Uterus (tissue), 4 donors: Measurements from ENCODE around the gene IRF5. TPM values are rescaled to one million over a fixed set of nuclear protein-coding genes. Genes with fewer than 3 reads are reported as not detected.

Source experiments
- DNase-seq, 2 donors: peaks; one replicate each; pipeline ENCODE4 v3.0.0-alpha.2; 2019 to 2020
- H3K27ac ChIP-seq, 2 donors: fragments of 200-600 bp; sonication (generic); 1 replicate in 1 of 2; 2 replicates in 1 of 2; pipeline ENCODE4 v1.5.1; 2016 to 2018
- H3K27me3 ChIP-seq, 2 donors: fragments of 200-600 bp; sonication (generic); one replicate each; pipeline ENCODE4 v1.5.1; 2018 to 2019; ENCODE audit warnings: control low read depth in 1 of 2
- H3K36me3 ChIP-seq, 2 donors: fragments of 200-600 bp; sonication (generic); one replicate each; pipeline ENCODE4 v1.5.1; 2019; ENCODE audit warnings: control low read depth in 1 of 2
- H3K4me1 ChIP-seq, 2 donors: fragments of 200-600 bp; sonication (generic); one replicate each; pipeline ENCODE4 v1.5.1; 2018 to 2019; ENCODE audit warnings: control low read depth in 1 of 2
- H3K4me3 ChIP-seq, 2 donors: fragments of 200-600 bp; sonication (generic); 1 replicate in 1 of 2; 2 replicates in 1 of 2; pipeline ENCODE4 v1.5.1; 2018 to 2019; ENCODE audit warnings: mild to moderate bottlenecking in 1 of 2
- H3K9me3 ChIP-seq, 2 donors: fragments of 200-600 bp; sonication (generic); one replicate each; pipeline ENCODE4 v1.5.1; 2019; ENCODE audit warnings: control low read depth in 1 of 2
- POLR2A ChIP-seq, 2 donors: fragments of 450-650 bp; IDR thresholded peaks; one replicate each; pipeline ENCODE4 v1.6.1; 2016; ENCODE audit warnings: antibody characterized with exemption in 2 of 2, mild to moderate bottlenecking in 1 of 2, moderate library complexity in 1 of 2
- intact Hi-C: fragments of 100-400 bp; cut with DNase I; formaldehyde crosslinking; loops from one replicate; pipeline ENCODE4 v1.15.1; 2023; ENCODE audit warnings: low total_unique reads
- total RNA-seq, 4 donors: library from RNA; depleted of rRNA in 3 of 4; stranded (reverse); fragments of >200 nt in 3 of 4; gene quantifications; one replicate each; pipeline versions ENCODE4 v1.1.0 to v1.2.4, GENCODE V29; 2014 to 2023
- TF ChIP-seq, protein P1 (sequence below), 4 experiments: fragments of 200-600 bp in 2 of 4; fragments of 450-650 bp in 2 of 4; sonication (generic) in 2 of 4; IDR thresholded peaks; one replicate each; pipeline ENCODE4 v1.5.1; 2016 to 2019; ENCODE audit warnings: antibody characterized with exemption in 4 of 4, mild to moderate bottlenecking in 2 of 4, moderate library complexity in 1 of 4
- donor health status: DM: yes; HTN: yes; CAD: no.

IRF5 gene
- total RNA-seq, 4 donors from 2014 or later: 2.0 to 52.5 (median 4.5) TPM

DNA sequence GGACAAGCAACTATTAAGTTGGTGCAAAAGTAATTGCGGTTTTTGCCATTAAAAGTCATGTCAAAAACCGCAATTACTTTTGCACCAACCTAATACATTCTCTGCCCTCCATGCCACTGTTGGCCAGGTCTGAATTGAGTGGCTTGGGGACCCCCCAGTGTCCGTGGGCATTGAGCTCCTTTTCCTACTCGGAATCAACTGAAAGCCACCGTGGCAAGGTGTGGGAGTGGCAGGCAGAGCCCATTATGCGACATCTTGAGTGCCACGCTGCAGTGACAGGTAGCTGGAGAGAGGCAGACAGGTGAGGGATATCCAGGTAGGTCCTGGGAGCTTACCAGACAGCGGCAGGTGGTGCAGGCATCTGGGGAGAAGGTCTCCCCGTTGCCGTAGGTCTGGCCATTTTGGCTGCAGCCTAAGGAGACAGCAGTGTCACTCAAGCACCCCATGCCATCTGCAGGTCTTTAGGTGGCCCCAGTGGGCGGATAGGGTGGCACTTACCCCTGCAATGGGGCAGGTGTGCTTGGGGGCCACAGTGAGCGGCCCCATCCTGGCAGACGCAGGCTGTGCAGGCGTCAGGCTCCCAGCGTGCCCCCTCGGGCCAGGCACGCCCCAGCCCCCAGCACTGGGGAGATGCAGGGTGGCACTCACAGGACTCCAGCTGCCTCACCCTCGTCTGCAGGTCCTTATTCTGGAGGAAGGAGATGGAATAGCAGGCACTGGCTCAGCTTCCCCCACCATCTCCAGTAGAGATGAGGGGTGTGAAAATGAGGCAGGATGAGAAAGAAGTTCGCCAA is 30.8 kb upstream of the IRF5 start:
- Histone ChIP-seq H3K4me1 (no peaks in the 10 kb centered on the region), H3K9me3 (no peaks in the 10 kb centered on the region), H3K36me3 (no peaks in the 10 kb centered on the region), H3K27ac (no peak overlapping the region), H3K27me3 (peaks cover 0 to 2% of the 10 kb centered on the region in 2 donors), H3K4me3 (no peak overlapping the region)
- DNase-seq: no peak
- TF ChIP-seq POLR2A (IDR thresholded peaks at IDR 0.05): no peak
- TF ChIP-seq, protein P1, sequence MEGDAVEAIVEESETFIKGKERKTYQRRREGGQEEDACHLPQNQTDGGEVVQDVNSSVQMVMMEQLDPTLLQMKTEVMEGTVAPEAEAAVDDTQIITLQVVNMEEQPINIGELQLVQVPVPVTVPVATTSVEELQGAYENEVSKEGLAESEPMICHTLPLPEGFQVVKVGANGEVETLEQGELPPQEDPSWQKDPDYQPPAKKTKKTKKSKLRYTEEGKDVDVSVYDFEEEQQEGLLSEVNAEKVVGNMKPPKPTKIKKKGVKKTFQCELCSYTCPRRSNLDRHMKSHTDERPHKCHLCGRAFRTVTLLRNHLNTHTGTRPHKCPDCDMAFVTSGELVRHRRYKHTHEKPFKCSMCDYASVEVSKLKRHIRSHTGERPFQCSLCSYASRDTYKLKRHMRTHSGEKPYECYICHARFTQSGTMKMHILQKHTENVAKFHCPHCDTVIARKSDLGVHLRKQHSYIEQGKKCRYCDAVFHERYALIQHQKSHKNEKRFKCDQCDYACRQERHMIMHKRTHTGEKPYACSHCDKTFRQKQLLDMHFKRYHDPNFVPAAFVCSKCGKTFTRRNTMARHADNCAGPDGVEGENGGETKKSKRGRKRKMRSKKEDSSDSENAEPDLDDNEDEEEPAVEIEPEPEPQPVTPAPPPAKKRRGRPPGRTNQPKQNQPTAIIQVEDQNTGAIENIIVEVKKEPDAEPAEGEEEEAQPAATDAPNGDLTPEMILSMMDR (IDR thresholded peaks at IDR 0.05): no peak
- intact Hi-C loops: no loop called here

DNA sequence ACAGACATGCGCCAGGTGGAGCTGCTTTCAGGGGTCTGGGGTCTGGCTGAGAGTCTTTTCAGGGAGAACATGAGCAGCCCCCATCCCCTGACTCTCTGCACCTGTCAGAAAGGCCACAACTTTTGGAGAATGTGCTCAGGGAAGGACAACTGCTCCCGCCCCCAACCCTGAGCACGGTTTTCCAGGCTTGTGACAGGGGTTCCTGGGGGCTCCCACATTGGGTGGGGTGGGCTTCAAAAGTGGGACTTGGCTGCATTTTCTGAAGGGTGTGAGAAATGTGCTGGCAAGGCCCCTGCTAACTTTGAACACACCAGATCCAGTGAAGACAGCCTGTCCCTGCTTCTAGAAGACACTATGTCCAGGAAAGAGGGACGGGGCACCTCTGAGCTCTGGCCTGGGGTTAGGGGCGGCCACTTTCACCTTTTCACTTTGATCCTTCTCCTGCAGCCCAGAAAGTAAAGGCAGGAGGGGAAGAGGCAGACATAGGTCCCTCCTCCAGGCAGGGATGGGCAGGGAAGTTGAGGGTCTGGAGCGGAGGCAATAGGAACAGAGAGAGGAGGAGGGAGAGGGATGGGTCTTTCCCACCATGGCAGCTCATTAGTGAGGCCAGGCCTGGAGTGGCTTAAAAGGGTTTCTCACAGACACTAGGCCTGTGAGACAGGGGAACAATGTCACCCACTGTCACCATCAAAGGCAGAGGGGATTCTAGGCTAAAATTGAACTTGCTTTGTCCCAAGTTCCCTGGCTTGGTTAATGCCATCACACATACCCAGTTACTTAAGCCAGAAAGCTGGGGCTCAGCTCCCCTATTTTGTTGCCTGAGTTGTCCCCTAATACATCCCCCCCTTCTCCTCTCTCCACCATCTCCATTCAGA is 28.7 kb upstream of the IRF5 start:
- TF ChIP-seq, protein P1 (IDR thresholded peaks at IDR 0.05): no peak
- no peak for TF ChIP-seq POLR2A (IDR thresholded peaks at IDR 0.05)
- H3K27me3 ChIP-seq: peaks cover 0 to 2% of the 10 kb centered on the region in 2 donors
- H3K36me3 ChIP-seq: no peaks in the 10 kb centered on the region
- H3K9me3 ChIP-seq: no peaks in the 10 kb centered on the region
- no peak overlapping the region for H3K27ac ChIP-seq
- no peaks in the 10 kb centered on the region for H3K4me1 ChIP-seq
- no peak for DNase-seq
- no peak overlapping the region for H3K4me3 ChIP-seq
- intact Hi-C loops: no loop called here

DNA sequence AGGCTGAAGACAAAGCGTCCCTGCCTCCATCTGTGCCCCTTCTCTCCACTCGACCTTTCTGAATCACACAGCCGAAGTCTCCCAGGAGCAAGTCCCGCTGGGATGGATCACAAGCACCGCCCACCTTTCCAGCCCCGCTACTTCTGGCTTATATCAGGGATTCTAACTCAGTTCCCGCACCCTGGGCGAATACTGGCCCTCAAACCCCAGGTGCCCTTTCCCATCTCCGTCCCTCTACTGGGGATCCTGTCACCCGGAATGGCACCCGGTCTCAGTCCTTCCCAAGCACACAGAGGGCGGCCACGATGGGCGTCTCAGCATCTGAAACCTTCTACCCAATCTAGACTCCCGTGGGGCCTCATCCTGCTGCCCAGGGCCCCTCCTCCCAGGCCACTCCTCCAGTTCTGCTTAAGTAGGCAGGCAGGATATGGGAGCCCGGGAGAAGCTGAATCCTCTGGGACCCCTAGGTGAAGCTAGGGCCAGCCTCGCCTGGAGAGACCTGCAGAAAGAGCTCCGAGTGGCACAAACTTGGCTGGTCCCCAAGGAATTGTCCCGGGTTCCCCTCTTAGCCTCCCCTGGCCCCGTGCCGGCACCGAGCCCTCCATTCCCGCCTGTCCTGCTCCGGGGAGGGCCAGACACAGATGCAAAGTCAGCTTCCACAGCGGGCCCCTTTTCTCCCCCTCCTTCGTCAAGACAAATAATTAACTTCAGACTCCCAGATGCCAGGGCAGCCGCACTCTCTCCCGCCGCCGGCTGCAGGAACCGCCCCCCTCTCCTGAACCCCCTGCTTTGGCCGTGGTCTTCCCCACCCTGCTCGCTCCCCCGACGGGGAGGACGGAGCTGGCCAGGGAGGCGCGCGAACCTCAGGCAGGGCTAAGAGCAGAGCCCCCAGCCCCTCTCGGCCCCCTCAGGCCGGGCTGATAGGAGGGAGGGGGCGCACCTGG is 27.8 kb upstream of the IRF5 start:
- Histone ChIP-seq H3K4me3 (no peak overlapping the region), H3K36me3 (no peaks in the 10 kb centered on the region)

DNA sequence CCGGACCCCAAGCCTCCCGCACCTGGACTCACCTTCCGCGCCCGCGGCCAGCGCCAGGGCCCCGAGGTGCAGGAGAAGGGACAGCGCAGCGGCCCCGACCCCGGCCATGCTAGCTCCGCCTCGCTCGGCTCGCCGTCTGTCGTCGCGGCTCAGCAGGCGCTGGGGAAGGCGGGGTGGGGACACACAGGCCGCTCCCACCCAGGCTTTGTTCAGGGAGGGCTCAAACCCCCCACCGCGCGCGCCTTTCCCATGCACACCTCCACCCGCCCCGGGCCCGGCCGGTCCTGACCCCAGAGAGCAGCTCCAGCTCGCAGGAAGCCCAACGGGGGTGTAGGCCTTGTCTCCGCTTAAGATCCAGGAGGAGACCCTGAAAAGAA is 27.2 kb upstream of the IRF5 start, which contains the start of gene KCP:
TSS of gene KCP (minus strand) at position 141 of the 377 bp plus-strand sequence. CDS start at position 108, 33 bp downstream.
- intact Hi-C loops: no loop called here
- Histone ChIP-seq H3K36me3 (no peaks in the 10 kb centered on the region), H3K27ac (no peak within 1 kb of the TSS), H3K27me3 (peaks cover 0 to 2% of the 10 kb centered on the region in 2 donors), H3K4me3 (no peak within 1 kb of the TSS), H3K9me3 (no peaks in the 10 kb centered on the region), H3K4me1 (no peaks in the 10 kb centered on the region)
- no peak for TF ChIP-seq POLR2A (IDR thresholded peaks at IDR 0.05)
- TF ChIP-seq, protein P1 (IDR thresholded peaks at IDR 0.05): no peak
- DNase-seq: no peak

More for the DNA sequence above, 27.8 kb upstream of the IRF5 start:
- intact Hi-C loops: no loop called here
- H3K4me1 ChIP-seq: no peaks in the 10 kb centered on the region
- TF ChIP-seq, protein P1 (IDR thresholded peaks at IDR 0.05): no peak
- no peak for TF ChIP-seq POLR2A (IDR thresholded peaks at IDR 0.05)
- H3K27me3 ChIP-seq: peaks cover 0 to 2% of the 10 kb centered on the region in 2 donors
- no peak for DNase-seq
- H3K27ac ChIP-seq: no peak overlapping the region
- no peaks in the 10 kb centered on the region for H3K9me3 ChIP-seq
